Skeletal muscle tissue (tissue), 4 donors: Measurements from ENCODE around the gene KNDC1. TPM values are rescaled to one million over a fixed set of nuclear protein-coding genes. Genes with fewer than 3 reads are reported as not detected.

Experiments used
- H3K27ac ChIP-seq: one replicate; pipeline ENCODE4 v1.7.0; 2013; ENCODE audit warnings: mild to moderate bottlenecking, low read depth, low read length, inconsistent platforms
- H3K27me3 ChIP-seq, 3 donors: one replicate each; pipeline ENCODE4 v1.7.0; 2013; ENCODE audit warnings: low read length in 3 of 3; ENCODE audit not compliant: control insufficient read depth in 3 of 3, insufficient read depth in 3 of 3
- H3K36me3 ChIP-seq, 3 donors: one replicate each; pipeline ENCODE4 v1.7.0; 2013; ENCODE audit warnings: low read length in 3 of 3; ENCODE audit not compliant: control insufficient read depth in 3 of 3, insufficient read depth in 3 of 3
- H3K4me1 ChIP-seq, 3 donors: one replicate each; pipeline ENCODE4 v1.7.0; 2013; ENCODE audit warnings: low read length in 3 of 3, mild to moderate bottlenecking in 3 of 3; ENCODE audit not compliant: control insufficient read depth in 3 of 3, insufficient read depth in 3 of 3
- H3K4me3 ChIP-seq, 3 donors: one replicate each; pipeline ENCODE4 v1.7.0; 2013; ENCODE audit warnings: low read length in 3 of 3
- H3K9ac ChIP-seq, 3 donors: one replicate each; pipeline ENCODE4 v1.7.0; 2013; ENCODE audit warnings: low read length in 3 of 3, mild to moderate bottlenecking in 3 of 3, moderate library complexity in 2 of 3, low read depth in 1 of 3
- H3K9me3 ChIP-seq, 3 donors: one replicate each; pipeline ENCODE4 v1.7.0; 2013; ENCODE audit warnings: low read length in 3 of 3; ENCODE audit not compliant: control insufficient read depth in 3 of 3
- total RNA-seq: library from RNA; depleted of rRNA; stranded (reverse); fragments of >200 nt; gene quantifications from one replicate; pipeline ENCODE4 v1.2.3, GENCODE V29; 2014
- donor health status: Osteomylitis.

The KNDC1 gene
- total RNA-seq, 1 donor from 2014 or later = 0.52 TPM

DNA sequence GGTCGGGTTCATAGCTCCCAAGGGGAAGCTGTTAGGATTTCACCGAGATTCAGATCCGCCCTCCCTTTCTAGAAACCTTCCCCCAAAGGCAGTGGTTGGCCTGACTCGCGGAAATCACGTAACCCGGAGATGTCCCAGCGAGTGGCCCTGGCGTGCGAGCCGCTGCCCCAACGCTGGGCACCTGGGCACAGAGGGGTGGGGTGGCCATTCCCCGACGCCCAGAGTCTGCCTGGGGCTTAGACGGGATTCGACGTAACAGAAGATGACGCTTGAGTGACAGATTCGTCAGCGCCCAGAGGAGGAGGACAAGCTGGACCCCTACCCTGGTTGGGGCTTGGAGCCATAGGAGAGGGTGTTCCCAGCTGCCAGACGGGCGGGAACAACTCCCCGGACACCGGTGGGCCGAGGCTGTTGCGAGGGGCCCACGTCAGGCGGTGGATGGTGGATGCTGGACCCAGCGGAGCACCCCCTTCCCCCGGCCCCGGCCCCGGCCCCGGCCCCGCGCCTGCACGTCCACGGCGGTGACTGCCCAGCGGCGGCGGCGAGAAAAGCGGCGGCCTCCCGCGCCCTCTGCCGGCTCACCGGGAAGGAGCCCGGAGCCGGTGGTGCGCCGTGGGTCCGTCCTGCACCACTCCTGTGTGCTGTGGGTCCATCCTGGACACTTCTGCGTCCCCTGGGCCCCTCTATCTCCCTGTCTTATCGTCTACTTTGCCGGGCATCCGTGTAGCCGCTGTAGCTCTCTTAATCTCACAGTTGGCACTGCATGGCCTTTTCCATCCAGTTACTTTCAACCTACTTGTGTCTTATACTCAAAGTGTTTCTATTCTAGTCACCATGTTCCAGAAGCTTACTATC, 35.4 kb upstream of the KNDC1 start:
- Histone ChIP-seq H3K27ac (no peak overlapping the region), H3K27me3 (peaks cover 5 to 21% (median 13%) of the 10 kb centered on the region in 3 donors), H3K4me1 (no peaks in the 10 kb centered on the region), H3K9me3 (no peaks in the 10 kb centered on the region), H3K4me3 (no peak overlapping the region), H3K9ac (peak overlapping the region in 1 of 3 donors; percentile 33), H3K36me3 (peaks cover 0 to 2% (median 0%) of the 10 kb centered on the region in 3 donors)

- no peak overlapping the region for H3K4me3 ChIP-seq
- no peaks in the 10 kb centered on the region for H3K9me3 ChIP-seq
- H3K27me3 ChIP-seq = peaks cover 14 to 21% (median 18%) of the 10 kb centered on the region in 3 donors
- no peak overlapping the region for H3K9ac ChIP-seq
- H3K4me1 ChIP-seq = no peaks in the 10 kb centered on the region
- no peak overlapping the region for H3K27ac ChIP-seq
- peaks cover 0 to 2% (median 0%) of the 10 kb centered on the region in 3 donors for H3K36me3 ChIP-seq
Observed at GRCh38 chr10:133125901-133126300, 34.1 kb upstream of the KNDC1 start.

DNA sequence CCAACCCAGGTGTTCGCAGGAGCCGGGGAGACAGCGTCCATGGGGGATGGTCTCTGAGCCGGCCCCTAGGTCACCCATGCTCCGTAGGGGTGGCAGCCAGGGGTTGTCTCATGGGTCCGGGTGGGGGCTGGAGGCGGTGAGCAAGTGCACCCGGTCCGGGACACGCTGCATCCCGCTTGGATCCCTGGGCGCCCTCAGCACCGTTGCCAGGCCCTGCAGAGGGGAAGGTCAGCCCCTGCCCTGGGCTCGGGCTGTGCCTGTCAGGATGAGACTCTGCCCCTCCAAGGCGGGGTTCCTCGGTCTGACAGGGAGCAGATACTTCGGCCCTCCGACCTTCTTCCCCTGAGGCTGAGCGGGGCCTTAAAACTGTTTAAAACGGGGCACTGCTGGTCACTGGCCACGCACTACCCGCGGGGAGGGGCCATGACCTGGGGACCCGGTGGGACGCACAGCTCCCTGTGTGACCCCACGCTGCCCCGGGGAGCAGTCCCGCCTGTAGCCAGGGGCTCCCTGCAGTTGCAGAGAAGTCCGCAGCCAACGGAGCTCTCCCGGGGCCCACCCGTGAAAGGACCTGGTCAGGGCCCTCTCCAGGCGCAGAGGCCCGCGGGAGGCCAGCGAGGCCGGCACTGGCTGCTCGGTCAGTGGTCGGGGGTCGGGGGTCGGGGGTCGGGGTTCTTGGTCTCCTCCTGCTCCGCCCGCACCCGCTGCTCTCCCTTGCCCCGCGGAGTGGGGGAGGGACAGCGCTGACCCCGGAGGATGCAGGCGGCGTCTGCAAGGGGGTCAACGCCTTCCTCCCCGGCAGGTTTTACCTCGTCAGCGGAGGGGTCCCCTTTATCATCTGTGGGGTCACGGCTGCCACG, 33.4 kb upstream of the KNDC1 start:
- no peaks in the 10 kb centered on the region for H3K4me1 ChIP-seq
- no peak overlapping the region for H3K4me3 ChIP-seq
- H3K9ac ChIP-seq = no peak overlapping the region
- H3K9me3 ChIP-seq = no peaks in the 10 kb centered on the region
- H3K36me3 ChIP-seq = no peaks in the 10 kb centered on the region
- no peak overlapping the region for H3K27ac ChIP-seq
- H3K27me3 ChIP-seq = peaks cover 18 to 24% (median 18%) of the 10 kb centered on the region in 3 donors

DNA sequence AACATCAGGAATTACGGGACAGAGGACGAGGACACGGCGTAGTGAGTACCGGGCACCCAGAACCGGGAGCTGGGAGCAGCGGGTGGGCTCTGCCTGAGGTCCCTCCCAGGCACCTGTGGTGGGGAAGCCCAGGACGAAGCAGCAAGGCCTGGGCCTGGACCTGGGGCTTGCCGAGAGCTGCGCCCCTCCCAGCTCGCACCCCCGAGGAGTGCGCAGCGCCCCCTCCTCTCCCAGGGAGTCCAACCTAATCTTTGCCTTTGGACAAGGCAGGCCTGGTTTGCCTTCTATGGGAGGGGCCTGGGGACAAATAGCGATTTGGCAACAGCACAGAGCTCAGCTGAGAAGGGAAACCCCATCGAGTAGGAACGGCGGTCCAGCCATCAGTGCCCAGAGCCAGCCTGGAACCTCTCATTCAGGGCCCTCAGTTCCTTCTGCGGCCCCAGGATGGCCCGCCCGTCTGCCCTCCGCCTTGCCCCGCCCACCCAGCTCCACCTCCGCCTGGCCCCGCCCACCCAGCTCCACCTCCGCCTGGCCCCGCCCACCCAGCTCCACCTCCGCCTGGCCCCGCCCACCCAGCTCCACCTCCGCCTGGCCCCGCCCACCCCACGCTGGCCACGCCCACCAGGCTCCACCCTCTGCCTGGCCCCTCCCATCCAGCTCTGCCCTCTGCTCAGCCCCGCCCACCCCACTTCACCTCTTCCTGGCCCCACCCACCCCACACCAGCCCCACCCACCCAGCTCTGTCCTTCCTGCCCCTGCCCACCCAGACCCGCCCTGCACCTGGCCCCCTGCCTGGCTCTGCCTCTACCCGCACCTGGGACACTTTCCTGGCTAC, 32.5 kb upstream of the KNDC1 start:
- H3K27me3 ChIP-seq = peaks cover 22 to 29% (median 24%) of the 10 kb centered on the region in 3 donors
- no peaks in the 10 kb centered on the region for H3K9me3 ChIP-seq
- no peak overlapping the region for H3K27ac ChIP-seq
- H3K4me3 ChIP-seq = no peak overlapping the region
- H3K36me3 ChIP-seq = no peaks in the 10 kb centered on the region
- no peaks in the 10 kb centered on the region for H3K4me1 ChIP-seq
- H3K9ac ChIP-seq = no peak overlapping the region

DNA sequence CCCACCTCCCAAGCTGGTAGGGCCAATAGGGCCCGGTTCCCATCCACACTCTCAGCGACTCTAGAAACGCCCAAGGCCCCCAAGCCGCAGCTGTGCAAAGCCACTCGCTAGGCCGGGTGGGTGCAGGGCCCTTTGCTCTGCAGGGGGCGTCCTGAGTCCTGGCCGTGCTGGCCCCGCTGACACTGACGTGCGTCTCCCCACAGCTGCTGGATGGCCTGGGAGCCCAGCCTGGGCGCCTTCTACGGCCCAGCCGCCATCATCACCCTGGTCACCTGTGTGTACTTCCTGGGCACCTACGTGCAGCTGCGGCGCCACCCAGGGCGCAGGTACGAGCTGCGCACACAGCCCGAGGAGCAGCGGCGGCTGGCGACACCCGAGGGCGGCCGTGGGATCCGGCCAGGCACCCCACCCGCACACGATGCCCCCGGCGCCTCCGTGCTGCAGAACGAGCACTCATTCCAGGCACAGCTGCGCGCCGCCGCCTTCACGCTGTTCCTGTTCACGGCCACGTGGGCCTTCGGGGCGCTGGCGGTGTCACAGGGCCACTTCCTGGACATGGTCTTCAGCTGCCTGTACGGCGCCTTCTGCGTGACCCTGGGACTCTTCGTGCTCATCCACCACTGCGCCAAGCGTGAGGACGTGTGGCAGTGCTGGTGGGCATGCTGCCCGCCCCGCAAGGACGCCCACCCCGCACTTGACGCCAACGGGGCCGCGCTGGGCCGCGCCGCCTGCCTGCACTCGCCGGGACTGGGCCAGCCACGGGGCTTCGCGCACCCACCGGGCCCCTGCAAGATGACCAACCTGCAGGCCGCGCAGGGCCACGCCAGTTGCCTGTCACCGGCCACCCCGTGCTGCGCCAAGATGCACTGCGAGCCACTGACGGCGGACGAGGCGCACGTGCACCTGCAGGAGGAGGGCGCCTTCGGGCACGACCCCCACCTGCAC, 31.6 kb upstream of the KNDC1 start:
- no peaks in the 10 kb centered on the region for H3K36me3 ChIP-seq
- H3K27me3 ChIP-seq = peaks cover 24 to 32% (median 25%) of the 10 kb centered on the region in 3 donors

DNA sequence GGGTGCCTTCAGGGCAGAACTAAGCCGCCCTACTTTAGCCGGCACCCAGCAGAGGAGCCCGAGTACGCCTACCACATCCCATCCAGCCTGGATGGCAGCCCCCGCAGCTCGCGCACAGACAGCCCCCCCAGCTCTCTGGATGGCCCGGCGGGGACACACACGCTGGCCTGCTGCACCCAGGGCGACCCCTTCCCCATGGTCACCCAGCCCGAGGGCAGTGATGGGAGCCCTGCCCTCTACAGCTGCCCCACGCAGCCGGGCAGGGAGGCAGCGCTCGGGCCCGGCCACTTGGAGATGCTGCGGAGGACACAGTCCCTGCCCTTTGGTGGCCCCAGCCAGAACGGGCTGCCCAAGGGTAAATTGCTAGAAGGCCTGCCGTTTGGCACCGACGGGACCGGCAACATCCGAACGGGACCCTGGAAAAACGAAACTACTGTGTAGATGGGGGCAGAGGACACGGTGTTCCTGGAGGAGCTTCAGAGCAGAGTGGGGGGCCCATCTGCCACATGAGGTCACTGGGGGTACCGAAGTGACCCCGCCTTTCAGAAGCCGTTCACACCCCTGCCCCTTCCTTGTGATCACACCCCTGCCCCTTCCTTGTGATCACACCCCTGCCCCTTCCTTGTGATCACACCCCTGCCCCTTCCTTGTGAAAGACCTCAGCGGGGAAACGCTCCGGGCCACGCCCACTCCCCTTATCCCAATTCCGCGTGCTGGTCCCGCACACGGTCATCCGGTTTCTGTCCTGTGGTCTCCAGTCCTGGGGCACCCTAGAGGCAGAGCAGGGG, 30.8 kb upstream of the KNDC1 start:
- Histone ChIP-seq H3K9me3 (no peaks in the 10 kb centered on the region), H3K4me3 (no peak overlapping the region), H3K27ac (no peak overlapping the region), H3K27me3 (peaks cover 22 to 27% (median 23%) of the 10 kb centered on the region in 3 donors), H3K36me3 (no peaks in the 10 kb centered on the region), H3K9ac (no peak overlapping the region), H3K4me1 (no peaks in the 10 kb centered on the region)

More for the DNA sequence above, 31.6 kb upstream of the KNDC1 start:
- Histone ChIP-seq H3K4me3 (no peak overlapping the region), H3K9ac (no peak overlapping the region), H3K9me3 (no peaks in the 10 kb centered on the region), H3K4me1 (no peaks in the 10 kb centered on the region), H3K27ac (no peak overlapping the region)

- no peak overlapping the region for H3K9ac ChIP-seq
- no peaks in the 10 kb centered on the region for H3K36me3 ChIP-seq
- no peak overlapping the region for H3K27ac ChIP-seq
- H3K27me3 ChIP-seq = peaks cover 17 to 24% (median 19%) of the 10 kb centered on the region in 3 donors
- H3K4me1 ChIP-seq = no peaks in the 10 kb centered on the region
- H3K4me3 ChIP-seq = no peak overlapping the region
- H3K9me3 ChIP-seq = no peaks in the 10 kb centered on the region
Observed at GRCh38 chr10:133129859-133130495, 30.0 kb upstream of the KNDC1 start.

DNA sequence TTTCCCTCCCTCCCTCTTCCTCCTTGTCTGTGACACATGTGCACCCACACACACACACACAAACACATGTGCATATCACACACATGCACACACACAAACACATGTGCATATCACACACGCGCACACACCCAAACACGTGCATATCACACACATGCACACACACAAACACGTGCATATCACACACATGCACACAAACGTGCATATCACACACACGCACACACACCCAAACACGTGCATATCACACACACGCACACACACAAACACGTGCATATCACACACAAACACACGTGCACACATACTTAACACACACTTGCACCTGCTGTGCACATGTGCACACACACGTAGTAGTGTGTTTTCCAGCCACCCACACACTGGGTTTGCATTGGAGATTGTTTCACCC, 29.4 kb upstream of the KNDC1 start:
- H3K4me3 ChIP-seq = no peak overlapping the region
- no peaks in the 10 kb centered on the region for H3K9me3 ChIP-seq
- no peaks in the 10 kb centered on the region for H3K4me1 ChIP-seq
- no peaks in the 10 kb centered on the region for H3K36me3 ChIP-seq
- H3K9ac ChIP-seq = no peak overlapping the region
- H3K27me3 ChIP-seq = peaks cover 17 to 24% (median 19%) of the 10 kb centered on the region in 3 donors
- H3K27ac ChIP-seq = no peak overlapping the region
